UCSD-AML1 (cell line): ENCODE measurements around the gene PMM2.
"Not testable (repeated sequence)": the region's sequence is repeated elsewhere in the genome, so short reads cannot be mapped to it uniquely, and the experiment has no call there.

Experiments
- DNase-seq: peaks from one replicate; lab custom pipeline; 2025; ENCODE audit not compliant: unreplicated experiment; lab: John Stamatoyannopoulos, UW

PMM2 gene

GRCh38 chr16:8781797-8782196 is 15.8 kb upstream of the PMM2 start:
- no peak for DNase-seq

GRCh38 chr16:8782673-8783072 is 15.0 kb upstream of the PMM2 start:
- no peak for DNase-seq

GRCh38 chr16:8785408-8785807 is 12.2 kb upstream of the PMM2 start:
- DNase-seq: no peak

GRCh38 chr16:8786316-8786715 is 11.3 kb upstream of the PMM2 start:
- DNase-seq: not testable (repeated sequence)

- DNase-seq: no peak
These were observed 9.0 kb upstream of the PMM2 start for GRCh38 chr16:8788578-8789172.

GRCh38 chr16:8795091-8795490 is 2.5 kb upstream of the PMM2 start:
- no peak for DNase-seq

GRCh38 chr16:8795818-8796217 is 1.8 kb upstream of the PMM2 start:
- no peak for DNase-seq

- no peak for DNase-seq
These were observed 923 bp upstream of the PMM2 start for GRCh38 chr16:8796469-8797363.

GRCh38 chr16:8798174-8798527 is 512 bp downstream of the PMM2 start:
- no peak for DNase-seq

GRCh38 chr16:8798535-8799157 is 1.0 kb downstream of the PMM2 start:
- no peak for DNase-seq

GRCh38 chr16:8801701-8802100 is 4.1 kb downstream of the PMM2 start:
- no peak for DNase-seq

- DNase-seq: not testable (repeated sequence)
These were observed 6.1 kb downstream of the PMM2 start for GRCh38 chr16:8803733-8804132.

GRCh38 chr16:8804313-8804712 is 6.7 kb downstream of the PMM2 start:
- no peak for DNase-seq

- no peak for DNase-seq
These were observed 8.8 kb downstream of the PMM2 start for GRCh38 chr16:8806272-8806983.

- no peak for DNase-seq
These were observed 9.6 kb downstream of the PMM2 start for GRCh38 chr16:8807189-8807588.

- DNase-seq: no peak
These were observed 10.4 kb downstream of the PMM2 start for GRCh38 chr16:8808009-8808408.

GRCh38 chr16:8808613-8809353 is 11.1 kb downstream of the PMM2 start:
- DNase-seq: no peak

GRCh38 chr16:8812162-8812843 is 14.7 kb downstream of the PMM2 start:
- no peak for DNase-seq

- no peak for DNase-seq
These were observed 16.6 kb downstream of the PMM2 start for GRCh38 chr16:8814095-8814806.
